H1 (cell line): ENCODE results near the gene MCM5. TPM values are rescaled to one million over a fixed set of nuclear protein-coding genes. Genes with fewer than 3 reads are reported as not detected.

Experiments used
- CTCF ChIA-PET: fragments of 300-600 bp; sonication (Branson Sonifier 250); formaldehyde crosslinking; loops from one replicate; lab custom pipeline; 2021; ENCODE audit not compliant: partially characterized antibody; lab: Charles Lee
- POLR2A ChIA-PET: fragments of 300-600 bp; sonication (Branson Sonifier 250); formaldehyde crosslinking; loops from one replicate; lab custom pipeline; 2021; ENCODE audit warnings: inconsistent platforms; ENCODE audit not compliant: partially characterized antibody; lab: Charles Lee
- DNase-seq, 2 experiments: peaks; one replicate each; pipeline versions ENCODE4 v3.0.0 to v3.0.0-alpha.2; 2010 to 2022; ENCODE audit warnings: low spot score in 2 of 2, low read depth in 1 of 2, mixed read lengths in 1 of 2
- FAIRE-seq: peaks from 2 replicates; lab custom pipeline; 2011; peaks lifted over from hg19 to GRCh38; lab: Jason Lieb, UNC
- H2AFZ ChIP-seq: 2 replicates; pipeline ENCODE4 v1.8.1; 2012; ENCODE audit warnings: low read length, inconsistent platforms
- H2AK5ac ChIP-seq: 2 replicates; pipeline ENCODE4 v1.6.1; 2013; ENCODE audit warnings: low read depth, low read length
- H2BK120ac ChIP-seq: replicated peaks from 2 replicates; pipeline ENCODE3; 2013; ENCODE audit warnings: low read depth, low read length, inconsistent platforms
- H2BK12ac ChIP-seq: 2 replicates; pipeline ENCODE4 v1.6.1; 2013; ENCODE audit warnings: low read depth, low read length
- H2BK15ac ChIP-seq: 2 replicates; pipeline ENCODE4 v1.6.1; 2013; ENCODE audit warnings: low read length
- H2BK20ac ChIP-seq: 2 replicates; pipeline ENCODE4 v1.6.1; 2013; ENCODE audit warnings: low read length
- H2BK5ac ChIP-seq: 2 replicates; pipeline ENCODE4 v1.6.1; 2013; ENCODE audit warnings: low read depth, low read length
- H3K14ac ChIP-seq: 2 replicates; pipeline ENCODE4 v1.6.1; 2013; ENCODE audit warnings: inconsistent platforms; ENCODE audit not compliant: insufficient read length
- H3K18ac ChIP-seq: 2 replicates; pipeline ENCODE4 v1.6.1; 2013; ENCODE audit warnings: low read length; ENCODE audit errors: extremely low read depth
- H3K23ac ChIP-seq: 2 replicates; pipeline ENCODE4 v1.6.1; 2013; ENCODE audit warnings: inconsistent platforms; ENCODE audit not compliant: insufficient read length
- H3K23me2 ChIP-seq: 2 replicates; pipeline ENCODE4 v1.6.1; 2013; ENCODE audit warnings: low read depth, low read length
- H3K27ac ChIP-seq: 2 replicates; pipeline ENCODE4 v1.6.1; 2011; ENCODE audit warnings: low read depth, low read length, inconsistent platforms
- H3K27me3 ChIP-seq, 4 experiments: replicated peaks in 1 of 4; 1 replicate in 1 of 4; 2 replicates in 3 of 4; pipeline versions ENCODE4 v1.6.1 to v1.8.1; 2011 to 2013; ENCODE audit warnings: low read length in 3 of 4, mild to moderate bottlenecking in 3 of 4, inconsistent platforms in 2 of 4, mixed read lengths in 2 of 4, moderate library complexity in 1 of 4; ENCODE audit not compliant: control insufficient read depth in 3 of 4, insufficient read depth in 3 of 4; ENCODE audit errors: extremely low read depth in 1 of 4
- H3K36me3 ChIP-seq, 4 experiments: 2 replicates each; pipeline versions ENCODE4 v1.6.1 to v1.8.1; 2011 to 2013; ENCODE audit warnings: mild to moderate bottlenecking in 4 of 4, low read length in 3 of 4, moderate library complexity in 2 of 4, control low read depth in 1 of 4, inconsistent platforms in 1 of 4; ENCODE audit not compliant: insufficient read depth in 4 of 4, control insufficient read depth in 2 of 4
- H3K4ac ChIP-seq: replicated peaks from 2 replicates; pipeline ENCODE3; 2013; ENCODE audit warnings: low read length, low read depth, mixed read lengths, inconsistent platforms; ENCODE audit not compliant: insufficient read length
- H3K4me1 ChIP-seq, 4 experiments: replicated peaks in 1 of 4; 1 replicate in 1 of 4; 2 replicates in 3 of 4; pipeline versions ENCODE4 v1.6.1 to v1.8.1; 2011 to 2013; ENCODE audit warnings: low read length in 3 of 4, inconsistent platforms in 2 of 4, mixed read lengths in 1 of 4; ENCODE audit not compliant: insufficient read depth in 4 of 4, control insufficient read depth in 3 of 4
- H3K4me2 ChIP-seq, 2 experiments: 2 replicates each; pipeline versions ENCODE4 v1.6.1 to v1.8.1; 2011 to 2013; ENCODE audit warnings: low read depth in 2 of 2, low read length in 2 of 2, control low read depth in 1 of 2, inconsistent platforms in 1 of 2, mild to moderate bottlenecking in 1 of 2; ENCODE audit not compliant: insufficient read depth in 1 of 2
- H3K4me3 ChIP-seq, 4 experiments: fragments of 200-600, 300-600 bp in 1 of 4; sonication (generic), shearing (Covaris generic), sonication (Bioruptor Twin) in 1 of 4; 2 replicates each; pipeline versions ENCODE4 v1.5.1 to v1.8.1; 2011 to 2016; ENCODE audit warnings: low read length in 4 of 4, low read depth in 3 of 4, control low read depth in 2 of 4, inconsistent platforms in 2 of 4, mild to moderate bottlenecking in 2 of 4, mixed read lengths in 1 of 4, moderate library complexity in 1 of 4; ENCODE audit not compliant: insufficient read depth in 2 of 4; ENCODE audit errors: extremely low read depth in 1 of 4
- H3K56ac ChIP-seq: replicated peaks from 2 replicates; pipeline ENCODE3; 2013; ENCODE audit warnings: low read depth, mild to moderate bottlenecking, mixed read lengths, low read length, inconsistent platforms; ENCODE audit not compliant: insufficient read length
- H3K79me1 ChIP-seq: 2 replicates; pipeline ENCODE4 v1.6.1; 2013; ENCODE audit warnings: low read depth, low read length, control low read depth
- H3K79me2 ChIP-seq, 2 experiments: 2 replicates each; pipeline versions ENCODE4 v1.6.1 to v1.8.1; 2012 to 2013; ENCODE audit warnings: low read length in 2 of 2, mild to moderate bottlenecking in 2 of 2, inconsistent platforms in 1 of 2; ENCODE audit not compliant: insufficient read depth in 2 of 2, control insufficient read depth in 1 of 2
- H3K9ac ChIP-seq, 4 experiments: replicated peaks in 1 of 4; 1 replicate in 1 of 4; 2 replicates in 3 of 4; pipeline versions ENCODE4 v1.6.1 to v1.8.1; 2011 to 2013; ENCODE audit warnings: low read depth in 3 of 4, low read length in 3 of 4, control low read depth in 2 of 4, mild to moderate bottlenecking in 2 of 4, moderate library complexity in 2 of 4, inconsistent platforms in 1 of 4; ENCODE audit errors: extremely low read depth in 1 of 4
- H3K9me3 ChIP-seq, 2 experiments: 2 replicates each; pipeline versions ENCODE4 v1.6.1 to v1.8.1; 2012 to 2013; ENCODE audit warnings: mild to moderate bottlenecking in 2 of 2, moderate library complexity in 2 of 2, control low read depth in 1 of 2, inconsistent platforms in 1 of 2, low read depth in 1 of 2, low read length in 1 of 2, mixed read lengths in 1 of 2; ENCODE audit not compliant: insufficient read depth in 2 of 2
- H4K20me1 ChIP-seq, 2 experiments: replicated peaks in 1 of 2; 2 replicates each; pipeline versions ENCODE3 to v1.8.1; 2011 to 2013; ENCODE audit warnings: inconsistent platforms in 2 of 2, low read length in 2 of 2, mild to moderate bottlenecking in 1 of 2; ENCODE audit not compliant: insufficient read depth in 2 of 2, control insufficient read depth in 1 of 2
- H4K5ac ChIP-seq: 2 replicates; pipeline ENCODE4 v1.6.1; 2013; ENCODE audit warnings: low read length, low read depth, mixed read lengths, inconsistent platforms; ENCODE audit not compliant: insufficient read length
- H4K8ac ChIP-seq: 2 replicates; pipeline ENCODE4 v1.8.0; 2013; ENCODE audit warnings: mild to moderate bottlenecking, moderate library complexity, low read length, inconsistent platforms; ENCODE audit not compliant: insufficient read depth; ENCODE audit errors: extremely low read depth
- H4K91ac ChIP-seq: replicated peaks from 2 replicates; pipeline ENCODE3; 2013; ENCODE audit warnings: low read length, mixed read lengths, inconsistent platforms; ENCODE audit not compliant: insufficient read length
- RAD21 ChIP-seq, 2 experiments: IDR thresholded peaks in 1 of 2; conservative IDR thresholded peaks in 1 of 2; 2 replicates each; pipeline ENCODE4 v1.6.1; 2011; ENCODE audit warnings: low read depth in 2 of 2, low read length in 2 of 2, improper control_type of control experiment in 1 of 2, inconsistent platforms in 1 of 2, mild to moderate bottlenecking in 1 of 2, moderate library complexity in 1 of 2
- RXRA ChIP-seq: IDR thresholded peaks from 2 replicates; pipeline ENCODE4 v1.6.1; 2011; ENCODE audit warnings: low read depth, mild to moderate bottlenecking, low read length, moderate library complexity; ENCODE audit not compliant: insufficient read depth
- WGBS, 2 experiments: shearing (Covaris generic) in 1 of 2; methylation state at CpG; one replicate each; pipeline versions ENCODE4 v1.1.6 to v1.1.7; 2013 to 2015; ENCODE audit warnings: low lambda C conversion rate in 2 of 2, mixed read lengths in 2 of 2, inconsistent platforms in 1 of 2, low coverage in 1 of 2, missing lambda C conversion rate in 1 of 2; ENCODE audit not compliant: insufficient replicate concordance in 2 of 2, insufficient coverage in 1 of 2, insufficient read length in 1 of 2; ENCODE audit errors: extremely low coverage in 1 of 2, missing lambda C conversion rate in 1 of 2; 5-methylcytosine and 5-hydroxymethylcytosine counted together
- polyA plus RNA-seq, 7 experiments: library from polyadenylated mRNA; depleted of rRNA in 3 of 7; stranded (reverse) in 5 of 7; unstranded in 2 of 7; fragments of >200 nt in 5 of 7; fragments of 200-250 nt in 2 of 7; gene quantifications; 1 replicate in 5 of 7; 2 replicates in 1 of 7; 4 replicates in 1 of 7; pipeline versions ENCODE4 v1.2.1 to v1.2.3, GENCODE V29; 2011 to 2013; ENCODE audit warnings: missing spikeins in 2 of 7, mixed read lengths in 2 of 7
- total RNA-seq: library from RNA; stranded (reverse); fragmentation: NEBNext Ultra II Directional; extraction: Animal tissue kit (Norgen Biotek cat#: 25700); gene quantifications from 2 replicates; pipeline ENCODE4 v1.2.1, GENCODE V29; 2021

Gene MCM5
- total and polyA plus RNA-seq, 2 of the 8 experiments (the other 6 are each of a cell fraction or from before 2014, with no cell fraction given) = 210 to 305 TPM

DNA sequence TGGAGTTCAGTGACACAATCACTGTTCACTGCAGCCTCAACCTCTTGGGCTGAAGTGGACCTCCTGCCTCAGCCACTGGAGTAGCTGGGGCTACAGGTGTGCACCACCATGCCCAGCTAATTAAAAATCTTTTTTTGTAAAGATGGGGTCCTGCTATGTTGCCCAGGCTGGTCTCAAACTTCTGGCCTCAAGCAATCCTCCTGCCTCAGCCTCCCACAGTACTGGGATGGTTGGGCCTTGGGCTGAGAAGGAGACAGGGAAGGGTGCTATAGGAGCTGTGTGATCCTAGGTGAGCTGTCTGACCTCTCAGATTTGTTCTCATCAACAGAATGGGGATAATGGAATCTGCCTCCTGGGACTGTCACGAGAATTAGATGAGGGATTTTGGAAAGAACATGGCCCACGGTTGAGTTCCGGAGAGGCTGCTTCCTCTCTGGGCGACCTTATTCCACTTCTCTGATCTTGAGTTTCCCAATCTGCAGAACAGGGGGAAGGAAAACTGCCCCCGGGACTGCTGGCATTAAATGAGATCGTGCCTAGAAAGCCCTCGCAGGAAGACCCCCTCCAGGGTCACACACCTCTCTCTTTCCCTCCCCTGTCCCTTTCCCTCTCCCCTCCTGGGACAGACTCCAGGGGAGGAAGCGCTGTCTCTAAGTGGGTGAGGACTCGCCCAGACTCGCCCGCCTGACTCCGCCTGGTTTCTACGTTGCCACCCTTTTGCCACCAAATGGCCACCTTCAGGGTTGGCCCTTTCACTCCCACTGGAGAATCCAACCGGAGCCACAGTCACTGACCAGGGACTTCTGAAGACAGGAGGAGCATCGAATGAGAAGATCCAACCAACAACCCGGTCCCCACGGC lies 50.1 kb downstream of the MCM5 start:
- Histone ChIP-seq H3K14ac (no peak overlapping the region), H3K79me1 (no peaks in the 10 kb centered on the region; the same call in 1 of the 2 replicates), H3K4me1 (peaks cover 0 to 4% (median 0%) of the 10 kb centered on the region in 4 experiments; a peak in 3 of 7 replicates), H4K91ac (no peak overlapping the region), H4K20me1 (peaks cover 0 to 3% of the 10 kb centered on the region in 2 experiments)
- 92% methylated on average over 16 of the region's 17 CpGs; no CpG with 5 or more reads in 1 of the 2 experiments for WGBS, 2 experiments
- TF ChIP-seq RAD21 (IDR thresholded peaks at IDR 0.05 in 1 of 2, conservative IDR thresholded peaks at IDR 0.05 in 1 of 2; ENCODE audit: low read depth in 2 of 2, low read length in 2 of 2) (no peak), RXRA (no peak)
- TF ChIP-seq, all 59 proteins: peak for 0
- Histone ChIP-seq H4K5ac (no peak overlapping the region), H3K4ac (no peak overlapping the region), H3K18ac (no peak overlapping the region), H2BK20ac (no peak overlapping the region), H2BK120ac (no peak overlapping the region), H3K56ac (no peak overlapping the region), H3K36me3 (0 out of 8 replicates have a peak, but pooled peaks cover 0 to 5% (median 0%) of the 10 kb centered on the region in 4 experiments), H3K79me2 (no peaks in the 10 kb centered on the region), H4K8ac (no peak overlapping the region), H3K23me2 (no peaks in the 10 kb centered on the region), H3K9me3 (no peaks in the 10 kb centered on the region), H3K4me2 (no peak overlapping the region), H2BK5ac (no peak overlapping the region), H2BK12ac (no peak overlapping the region), H3K4me3 (no peak overlapping the region), H2BK15ac (no peak overlapping the region), H2AFZ (no peak overlapping the region), H2AK5ac (no peak overlapping the region), H3K27ac (no peak overlapping the region), H3K27me3 (no peaks in the 10 kb centered on the region), H3K23ac (no peak overlapping the region), H3K9ac (no peak overlapping the region)
- DNase-seq (no peak), FAIRE-seq (no peak)
- ChIA-PET CTCF (interaction anchor here (0.6 to 1.3 kb wide), 3 partner anchors 19 to 28 kb away, joined by 3 to 4 read pairs (median 3); no protein-coding TSS in a partner anchor), POLR2A (interaction anchor here (0.5 to 1.2 kb wide), 3 partner anchors 8 to 86 kb away, joined by 3 read pairs; no protein-coding TSS in a partner anchor)
